Sigmoid colon (tissue), 4 donors: Measurements from ENCODE around the gene ABCA12.

Experiments used
- EP300 ChIP-seq, 4 donors: sonication (generic); formaldehyde crosslinking; IDR thresholded peaks; one replicate each; pipeline ENCODE4 v1.6.1; 2017; ENCODE audit warnings: antibody characterized with exemption in 4 of 4
- POLR2AphosphoS5 ChIP-seq, 4 donors: sonication (generic); formaldehyde crosslinking; IDR thresholded peaks; one replicate each; pipeline ENCODE4 v1.6.1; 2017; ENCODE audit warnings: antibody characterized with exemption in 4 of 4
- TF ChIP-seq, protein P1 (sequence below), 4 experiments: fragments of 450-650 bp in 3 of 4; fragments of 200-600 bp in 1 of 4; IDR thresholded peaks; one replicate each; pipeline ENCODE4 v1.5.1; 2016 to 2019; ENCODE audit warnings: antibody characterized with exemption in 4 of 4, mild to moderate bottlenecking in 3 of 4, moderate library complexity in 2 of 4

GRCh38 chr2:215141706-215142105, 3.3 kb upstream of the ABCA12 start:
- no peak for TF ChIP-seq EP300 (IDR thresholded peaks at IDR 0.05)
- TF ChIP-seq POLR2AphosphoS5 (IDR thresholded peaks at IDR 0.05): no peak
- TF ChIP-seq, protein P1, sequence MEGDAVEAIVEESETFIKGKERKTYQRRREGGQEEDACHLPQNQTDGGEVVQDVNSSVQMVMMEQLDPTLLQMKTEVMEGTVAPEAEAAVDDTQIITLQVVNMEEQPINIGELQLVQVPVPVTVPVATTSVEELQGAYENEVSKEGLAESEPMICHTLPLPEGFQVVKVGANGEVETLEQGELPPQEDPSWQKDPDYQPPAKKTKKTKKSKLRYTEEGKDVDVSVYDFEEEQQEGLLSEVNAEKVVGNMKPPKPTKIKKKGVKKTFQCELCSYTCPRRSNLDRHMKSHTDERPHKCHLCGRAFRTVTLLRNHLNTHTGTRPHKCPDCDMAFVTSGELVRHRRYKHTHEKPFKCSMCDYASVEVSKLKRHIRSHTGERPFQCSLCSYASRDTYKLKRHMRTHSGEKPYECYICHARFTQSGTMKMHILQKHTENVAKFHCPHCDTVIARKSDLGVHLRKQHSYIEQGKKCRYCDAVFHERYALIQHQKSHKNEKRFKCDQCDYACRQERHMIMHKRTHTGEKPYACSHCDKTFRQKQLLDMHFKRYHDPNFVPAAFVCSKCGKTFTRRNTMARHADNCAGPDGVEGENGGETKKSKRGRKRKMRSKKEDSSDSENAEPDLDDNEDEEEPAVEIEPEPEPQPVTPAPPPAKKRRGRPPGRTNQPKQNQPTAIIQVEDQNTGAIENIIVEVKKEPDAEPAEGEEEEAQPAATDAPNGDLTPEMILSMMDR (IDR thresholded peaks at IDR 0.05): no peak
